Coronary artery (tissue), 2 donors: ENCODE results near the gene ST6GALNAC6.
A peak's percentile ranks its signal among the peaks of the same experiment; 100 is the strongest.

Experiments
- DNase-seq: peaks from one replicate; pipeline ENCODE4 v3.0.0-alpha.2; 2017; ENCODE audit warnings: low spot score
- H3K27ac ChIP-seq, 2 donors: fragments of 200-600 bp; sonication (generic); one replicate each; pipeline ENCODE4 v1.5.1; 2016 to 2019
- H3K4me3 ChIP-seq: fragments of 200-600 bp; sonication (generic); 2 replicates; pipeline ENCODE4 v1.5.1; 2016; ENCODE audit warnings: mild to moderate bottlenecking, moderate library complexity
- TF ChIP-seq, protein P1 (sequence below): fragments of 200-600 bp; sonication (generic); IDR thresholded peaks from one replicate; pipeline ENCODE4 v1.5.1; 2019; ENCODE audit warnings: antibody characterized with exemption

Gene ST6GALNAC6

GRCh38 chr9:127909839-127910273 is 10.5 kb upstream of the ST6GALNAC6 start:
- TF ChIP-seq, protein P1, sequence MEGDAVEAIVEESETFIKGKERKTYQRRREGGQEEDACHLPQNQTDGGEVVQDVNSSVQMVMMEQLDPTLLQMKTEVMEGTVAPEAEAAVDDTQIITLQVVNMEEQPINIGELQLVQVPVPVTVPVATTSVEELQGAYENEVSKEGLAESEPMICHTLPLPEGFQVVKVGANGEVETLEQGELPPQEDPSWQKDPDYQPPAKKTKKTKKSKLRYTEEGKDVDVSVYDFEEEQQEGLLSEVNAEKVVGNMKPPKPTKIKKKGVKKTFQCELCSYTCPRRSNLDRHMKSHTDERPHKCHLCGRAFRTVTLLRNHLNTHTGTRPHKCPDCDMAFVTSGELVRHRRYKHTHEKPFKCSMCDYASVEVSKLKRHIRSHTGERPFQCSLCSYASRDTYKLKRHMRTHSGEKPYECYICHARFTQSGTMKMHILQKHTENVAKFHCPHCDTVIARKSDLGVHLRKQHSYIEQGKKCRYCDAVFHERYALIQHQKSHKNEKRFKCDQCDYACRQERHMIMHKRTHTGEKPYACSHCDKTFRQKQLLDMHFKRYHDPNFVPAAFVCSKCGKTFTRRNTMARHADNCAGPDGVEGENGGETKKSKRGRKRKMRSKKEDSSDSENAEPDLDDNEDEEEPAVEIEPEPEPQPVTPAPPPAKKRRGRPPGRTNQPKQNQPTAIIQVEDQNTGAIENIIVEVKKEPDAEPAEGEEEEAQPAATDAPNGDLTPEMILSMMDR: no peak
- no peak overlapping the region for H3K4me3 ChIP-seq
- H3K27ac ChIP-seq: no peak overlapping the region
- DNase-seq: no peak

GRCh38 chr9:127908660-127908926 is 9.2 kb upstream of the ST6GALNAC6 start:
- DNase-seq: no peak

GRCh38 chr9:127907867-127908659 is 8.7 kb upstream of the ST6GALNAC6 start:
- TF ChIP-seq, protein P1: no peak
- DNase-seq: no peak
- Histone ChIP-seq H3K4me3 (no peak overlapping the region), H3K27ac (no peak overlapping the region)

More at GRCh38 chr9:127908660-127908926, 9.2 kb upstream of the ST6GALNAC6 start:
- no peak overlapping the region for H3K27ac ChIP-seq
- TF ChIP-seq, protein P1: no peak
- no peak overlapping the region for H3K4me3 ChIP-seq

DNA sequence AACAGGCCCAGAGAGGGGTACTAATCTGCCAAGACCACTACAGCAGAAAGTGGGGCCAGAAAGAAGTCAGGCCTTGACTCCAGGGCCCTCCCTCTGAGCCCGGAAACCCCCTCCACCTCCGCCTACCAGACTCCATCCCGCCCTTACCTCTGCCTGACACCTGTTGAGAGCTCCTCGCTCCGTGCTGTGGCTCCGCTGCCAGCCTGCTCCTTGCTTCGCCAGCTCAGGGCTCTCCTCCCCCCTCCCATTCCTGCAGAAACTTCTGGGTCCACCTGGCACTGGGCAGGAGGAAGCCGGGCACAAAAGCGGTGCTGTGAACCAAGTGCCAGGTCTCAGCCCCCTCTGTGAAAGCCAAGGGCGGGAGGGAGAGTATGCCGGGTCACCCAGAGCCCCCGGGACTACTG is 6.4 kb upstream of the ST6GALNAC6 start:
- no peak for DNase-seq
- TF ChIP-seq, protein P1: no peak
- no peak overlapping the region for H3K4me3 ChIP-seq
- H3K27ac ChIP-seq: peak overlapping the region; percentile 72 to 95

- Histone ChIP-seq H3K4me3 (no peak overlapping the region), H3K27ac (peak overlapping the region; percentile 72 to 95)
- peak; percentile 69 for DNase-seq
- TF ChIP-seq, protein P1: no peak
These were observed 5.8 kb upstream of the ST6GALNAC6 start for GRCh38 chr9:127905004-127905728.

- Histone ChIP-seq H3K27ac (peak overlapping the region; percentile 72 to 95), H3K4me3 (no peak overlapping the region)
- DNase-seq: peak; percentile 74
- TF ChIP-seq, protein P1: no peak
These were observed 5.2 kb upstream of the ST6GALNAC6 start for GRCh38 chr9:127904561-127905003.
